Naive B cell (primary cell): Measurements from ENCODE around the gene PRR23E. TPM values are rescaled to one million over a fixed set of nuclear protein-coding genes. Genes with fewer than 3 reads are reported as not detected.
A peak's percentile ranks its signal among the peaks of the same experiment; 100 is the strongest.

Source experiments
- ATAC-seq, 2 donors: fragments of 150-1000 bp; cut with Tn5 transposase; 2 replicates each; pipeline ENCODE4 v1.10.0; 2021; ENCODE audit warnings: low read depth in 2 of 2, mild to moderate bottlenecking in 2 of 2, moderate library complexity in 2 of 2
- DNase-seq: peaks from one replicate; pipeline ENCODE4 v3.0.0; 2022
- H3K27ac Mint-ChIP-seq, 6 donors: one replicate each; pipeline ENCODE4 v1.8.0; 2020 to 2022; ENCODE audit warnings: mild to moderate bottlenecking in 6 of 6, mixed read lengths in 6 of 6, moderate library complexity in 5 of 6, inconsistent platforms in 2 of 6
- H3K27me3 Mint-ChIP-seq, 3 donors: one replicate each; pipeline ENCODE4 v1.8.0; 2021 to 2022; ENCODE audit warnings: mixed read lengths in 3 of 3, mild to moderate bottlenecking in 1 of 3
- H3K36me3 Mint-ChIP-seq, 2 donors: one replicate each; pipeline ENCODE4 v1.8.0; 2020 to 2022; ENCODE audit warnings: mixed read lengths in 2 of 2, inconsistent platforms in 1 of 2, mild to moderate bottlenecking in 1 of 2
- H3K4me1 Mint-ChIP-seq, 3 donors: one replicate each; pipeline ENCODE4 v1.8.0; 2020 to 2022; ENCODE audit warnings: mixed read lengths in 3 of 3, inconsistent platforms in 1 of 3, mild to moderate bottlenecking in 1 of 3, moderate library complexity in 1 of 3
- H3K4me3 Mint-ChIP-seq, 8 donors: one replicate each; pipeline ENCODE4 v1.8.0; 2020 to 2022; ENCODE audit warnings: mild to moderate bottlenecking in 8 of 8, mixed read lengths in 8 of 8, moderate library complexity in 8 of 8, inconsistent platforms in 2 of 8
- H3K9me3 Mint-ChIP-seq, 7 donors: one replicate each; pipeline ENCODE4 v1.8.0; 2020 to 2022; ENCODE audit warnings: mixed read lengths in 7 of 7, mild to moderate bottlenecking in 5 of 7, inconsistent platforms in 2 of 7, moderate library complexity in 1 of 7
- polyA plus RNA-seq, 6 donors: library from polyadenylated mRNA; unstranded; fragments of 300-500 nt; fragmentation: Illumina TruSeq; gene quantifications; one replicate each; pipeline ENCODE4 v1.2.3, GENCODE V29; 2021; ENCODE audit warnings: low read depth in 6 of 6

PRR23E gene, protein sequence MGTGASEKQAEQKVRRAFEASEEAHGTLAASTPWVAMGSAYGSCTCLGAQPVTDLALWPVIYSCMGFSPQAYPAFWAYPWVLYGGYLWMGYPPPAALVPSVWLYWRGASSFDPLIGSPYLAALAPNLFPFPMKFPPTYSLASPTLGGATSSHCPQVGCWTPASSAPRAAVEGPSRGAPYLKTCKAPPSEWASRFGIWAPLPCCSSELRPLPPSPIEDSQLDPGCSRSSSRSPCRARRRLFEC
- not detected for polyA plus RNA-seq

GRCh38 chr3:127192576-127193232 lies at the start of gene PRR23E:
TSS of gene PRR23E (plus strand) at chr3:127193131. CDS start at chr3:127196686, 3,555 bp downstream.
- H3K9me3 Mint-ChIP-seq: peaks cover 4 to 41% (median 22%) of the 10 kb centered on the region in 7 donors
- ATAC-seq: no peak
- no peaks in the 10 kb centered on the region for H3K4me1 Mint-ChIP-seq
- no peak for DNase-seq
- no peak within 1 kb of the TSS for H3K4me3 Mint-ChIP-seq
- H3K27ac Mint-ChIP-seq: no peak within 1 kb of the TSS
- no peaks in the 10 kb centered on the region for H3K36me3 Mint-ChIP-seq
- H3K27me3 Mint-ChIP-seq: peaks cover 0 to 17% (median 9%) of the 10 kb centered on the region in 3 donors

- H3K27me3 Mint-ChIP-seq: peaks cover 7 to 29% (median 22%) of the 10 kb centered on the region in 3 donors
- no peaks in the 10 kb centered on the region for H3K4me1 Mint-ChIP-seq
- H3K27ac Mint-ChIP-seq: no peak overlapping the region
- H3K9me3 Mint-ChIP-seq: peaks cover 3 to 15% (median 8%) of the 10 kb centered on the region in 7 donors
- no peak for DNase-seq
- no peaks in the 10 kb centered on the region for H3K36me3 Mint-ChIP-seq
- no peak for ATAC-seq
- H3K4me3 Mint-ChIP-seq: no peak overlapping the region
Observed at GRCh38 chr3:127143172-127143571, 49.8 kb upstream of the PRR23E start.

DNA sequence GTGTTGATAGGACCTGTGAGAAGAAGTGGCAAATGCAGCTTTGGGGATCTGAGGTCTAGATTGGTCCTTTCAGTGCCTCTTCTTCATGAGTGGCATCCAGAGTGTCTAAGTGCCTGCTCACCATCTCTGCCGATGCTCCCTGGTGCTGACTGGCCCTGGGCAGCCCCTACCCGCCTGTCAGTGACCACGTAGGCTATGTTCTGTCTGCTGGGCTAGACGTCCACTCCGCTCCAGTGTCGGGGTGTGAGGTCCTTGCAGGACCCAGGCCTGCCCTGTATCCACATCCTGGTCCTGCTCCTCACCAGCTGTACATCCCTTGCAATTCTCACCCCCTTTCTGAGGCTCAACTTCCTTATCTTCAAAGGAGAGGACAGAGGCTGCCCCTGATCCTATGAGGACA lies 48.3 kb upstream of the PRR23E start:
- Mint-ChIP-seq H3K27me3 (peaks cover 12 to 23% (median 21%) of the 10 kb centered on the region in 3 donors), H3K4me1 (no peaks in the 10 kb centered on the region), H3K9me3 (peaks cover 3 to 15% (median 8%) of the 10 kb centered on the region in 7 donors), H3K4me3 (no peak overlapping the region), H3K27ac (peak overlapping the region in 1 of 6 donors; percentile 66), H3K36me3 (no peaks in the 10 kb centered on the region)
- DNase-seq: no peak
- ATAC-seq: no peak

GRCh38 chr3:127145266-127145665 lies 47.7 kb upstream of the PRR23E start:
- no peak overlapping the region for H3K27ac Mint-ChIP-seq
- peaks cover 3 to 15% (median 8%) of the 10 kb centered on the region in 7 donors for H3K9me3 Mint-ChIP-seq
- no peak overlapping the region for H3K4me3 Mint-ChIP-seq
- H3K4me1 Mint-ChIP-seq: no peaks in the 10 kb centered on the region
- ATAC-seq (no peak), DNase-seq (no peak)
- no peaks in the 10 kb centered on the region for H3K36me3 Mint-ChIP-seq
- peaks cover 12 to 17% (median 14%) of the 10 kb centered on the region in 3 donors for H3K27me3 Mint-ChIP-seq

GRCh38 chr3:127147291-127147885 lies 45.5 kb upstream of the PRR23E start:
- Mint-ChIP-seq H3K27ac (no peak overlapping the region), H3K4me1 (no peaks in the 10 kb centered on the region), H3K4me3 (no peak overlapping the region), H3K36me3 (no peaks in the 10 kb centered on the region), H3K9me3 (peaks cover 3 to 15% (median 8%) of the 10 kb centered on the region in 7 donors), H3K27me3 (peaks cover 12 to 15% (median 14%) of the 10 kb centered on the region in 3 donors)
- DNase-seq (no peak), ATAC-seq (no peak)

DNA sequence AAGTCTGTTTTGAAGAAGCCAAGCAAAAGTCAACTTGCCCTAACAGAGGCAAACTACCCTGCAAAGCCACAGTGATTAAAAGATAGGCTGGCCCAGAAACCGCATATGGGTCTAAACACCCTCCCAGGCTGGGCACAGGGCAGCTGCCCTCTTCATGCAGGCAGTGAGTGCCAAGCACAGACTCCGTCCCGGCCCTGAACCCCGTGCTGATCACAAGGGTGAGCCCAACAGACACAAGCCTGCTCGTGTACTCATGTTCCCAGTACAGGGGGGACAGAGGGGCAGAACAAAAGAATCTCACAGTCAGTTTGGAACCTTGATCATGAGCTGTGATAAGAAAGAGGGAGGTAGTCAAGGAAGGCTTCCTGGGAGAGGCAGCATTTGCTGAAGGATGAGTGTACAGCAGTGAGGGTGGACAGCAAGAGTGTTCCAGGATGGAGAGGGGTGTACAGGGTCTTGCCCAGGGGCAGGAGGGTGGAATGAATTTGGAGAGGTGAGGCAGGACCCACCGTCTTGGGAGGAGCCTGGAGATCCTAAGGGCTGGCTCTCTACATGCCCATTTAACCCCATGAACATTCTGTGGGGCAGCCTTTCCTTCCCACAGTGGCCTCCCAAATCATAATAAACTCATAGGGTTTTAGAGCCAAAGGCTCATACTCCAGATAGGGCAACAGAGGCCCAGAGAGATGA lies 43.2 kb upstream of the PRR23E start:
- no peak for DNase-seq

DNA sequence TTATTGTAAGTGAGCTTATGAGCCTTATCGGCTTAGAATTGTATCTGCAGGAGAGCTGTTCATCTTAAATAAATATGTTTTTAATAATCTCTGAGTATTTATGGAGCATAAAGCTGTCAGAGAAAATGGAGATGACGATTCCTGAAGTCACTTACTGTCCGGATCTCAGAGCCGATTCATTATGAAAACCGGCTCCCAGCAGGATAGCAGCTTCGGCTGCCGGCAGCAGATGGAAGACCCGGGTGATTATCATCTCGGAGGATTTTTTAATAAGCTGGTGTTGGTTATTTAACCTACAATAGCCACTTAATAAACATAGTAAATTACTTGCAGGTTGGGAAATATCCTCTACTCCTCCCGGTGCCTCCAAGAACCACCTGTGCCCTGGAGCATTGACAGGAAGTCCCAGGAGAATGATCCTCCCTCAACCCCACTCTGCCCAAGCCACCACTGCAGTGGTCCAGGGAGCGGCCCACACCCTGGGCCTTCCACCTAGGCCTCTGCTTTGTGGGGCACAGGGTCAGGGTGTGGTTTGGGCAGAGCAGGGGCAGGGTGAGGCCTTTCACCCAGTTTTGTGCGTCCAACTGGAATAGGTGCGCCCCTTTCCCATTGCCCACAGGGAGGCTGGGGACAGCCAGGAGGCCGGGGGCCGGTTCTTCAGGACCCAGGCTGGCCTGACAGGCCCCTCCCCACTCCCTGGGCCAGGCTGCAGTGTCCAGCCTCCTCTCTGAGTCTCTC lies 42.2 kb upstream of the PRR23E start:
- Mint-ChIP-seq H3K27ac (no peak overlapping the region), H3K9me3 (no peaks in the 10 kb centered on the region), H3K27me3 (peaks cover 12 to 15% (median 14%) of the 10 kb centered on the region in 3 donors), H3K4me3 (no peak overlapping the region), H3K4me1 (no peaks in the 10 kb centered on the region), H3K36me3 (no peaks in the 10 kb centered on the region)
- ATAC-seq (no peak), DNase-seq (no peak)

More for the DNA sequence above, 43.2 kb upstream of the PRR23E start:
- Mint-ChIP-seq H3K27ac (no peak overlapping the region), H3K4me3 (no peak overlapping the region), H3K36me3 (no peaks in the 10 kb centered on the region), H3K9me3 (peaks cover 0 to under 1% (median 0%) of the 10 kb centered on the region in 7 donors), H3K27me3 (peaks cover 12 to 15% (median 14%) of the 10 kb centered on the region in 3 donors), H3K4me1 (no peaks in the 10 kb centered on the region)
- no peak for ATAC-seq

- Mint-ChIP-seq H3K9me3 (no peaks in the 10 kb centered on the region), H3K4me3 (no peak overlapping the region), H3K4me1 (no peaks in the 10 kb centered on the region), H3K27ac (no peak overlapping the region), H3K27me3 (peaks cover 12 to 15% (median 14%) of the 10 kb centered on the region in 3 donors), H3K36me3 (no peaks in the 10 kb centered on the region)
- ATAC-seq (no peak), DNase-seq (no peak)
Observed at GRCh38 chr3:127151251-127151564, 41.7 kb upstream of the PRR23E start.

DNA sequence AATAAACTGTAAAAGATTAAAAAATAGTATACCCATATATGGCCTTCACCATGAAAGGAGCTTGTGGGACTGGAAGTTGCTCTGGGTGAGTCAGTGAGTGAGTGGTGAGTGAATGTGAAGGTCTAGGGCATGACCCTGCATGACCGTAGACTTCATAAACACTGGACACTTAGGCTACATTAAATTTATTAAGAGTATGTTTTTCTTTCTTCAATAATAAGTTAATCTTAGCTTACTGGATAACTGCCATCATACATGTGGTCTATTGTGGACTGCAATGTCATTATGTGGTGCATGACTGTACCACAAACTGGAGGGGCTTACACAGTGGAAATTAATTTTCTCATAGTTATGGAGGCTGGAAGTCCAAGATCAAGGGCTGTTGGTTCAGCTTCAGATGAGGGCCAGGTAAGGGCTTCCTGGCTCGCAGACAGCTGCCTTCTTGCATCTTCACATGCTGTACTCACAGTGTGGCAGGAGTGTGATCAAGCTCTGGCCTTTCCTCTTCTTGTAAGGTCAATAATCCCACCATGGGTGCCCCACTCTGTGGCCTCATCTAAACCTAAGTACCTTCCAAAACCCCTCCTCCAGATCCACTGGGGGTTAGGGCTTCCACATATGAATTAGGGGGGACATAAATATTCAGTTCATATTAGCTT lies 40.8 kb upstream of the PRR23E start:
- Mint-ChIP-seq H3K4me3 (no peak overlapping the region), H3K27me3 (peaks cover 12 to 15% (median 14%) of the 10 kb centered on the region in 3 donors), H3K9me3 (no peaks in the 10 kb centered on the region), H3K36me3 (no peaks in the 10 kb centered on the region), H3K4me1 (no peaks in the 10 kb centered on the region), H3K27ac (no peak overlapping the region)
- ATAC-seq (no peak), DNase-seq (no peak)

DNA sequence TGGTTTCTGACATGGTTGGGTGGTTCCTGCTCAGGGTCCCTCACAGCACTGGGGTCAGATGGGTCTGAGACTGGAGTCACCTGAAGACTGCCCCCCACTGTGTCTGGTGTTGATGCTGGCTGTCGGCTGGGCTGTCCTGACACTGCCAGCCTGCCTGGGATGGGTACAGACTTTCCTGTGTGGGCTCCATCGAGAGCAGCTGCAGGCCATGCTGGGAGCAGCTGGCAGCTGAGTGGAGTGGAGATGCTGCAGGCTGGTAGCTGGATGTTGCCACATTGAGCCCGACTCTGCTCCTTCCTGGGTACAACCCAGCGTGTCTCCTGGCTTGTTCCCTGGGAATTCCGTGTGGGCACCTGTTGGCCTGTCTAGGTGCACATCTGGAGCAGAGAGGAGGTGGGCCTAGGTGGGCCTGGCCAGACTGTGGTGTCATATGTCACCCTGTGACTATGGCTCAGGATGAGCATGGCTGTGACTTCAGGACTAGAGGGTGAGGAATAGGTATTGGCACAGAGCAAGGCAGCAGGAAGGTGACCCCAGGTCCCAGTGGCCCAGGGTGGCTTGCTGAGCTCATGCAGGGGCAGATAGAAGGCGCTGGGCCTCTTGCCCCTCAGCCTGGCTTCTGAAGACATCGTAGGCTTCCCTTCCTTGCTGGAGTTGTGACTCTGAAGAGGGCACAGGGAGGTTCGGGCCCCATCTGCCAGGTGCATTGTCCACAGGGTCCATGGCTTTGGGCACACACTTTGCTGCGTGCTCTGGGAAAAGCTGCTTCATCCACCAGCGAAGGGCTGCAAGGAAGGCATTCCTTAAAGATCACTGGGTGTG lies 40.0 kb upstream of the PRR23E start:
- no peaks in the 10 kb centered on the region for H3K9me3 Mint-ChIP-seq
- no peak overlapping the region for H3K4me3 Mint-ChIP-seq
- peaks cover 9 to 12% (median 10%) of the 10 kb centered on the region in 3 donors for H3K27me3 Mint-ChIP-seq
- H3K4me1 Mint-ChIP-seq: no peaks in the 10 kb centered on the region
- no peak overlapping the region for H3K27ac Mint-ChIP-seq
- ATAC-seq (no peak), DNase-seq (no peak)
- H3K36me3 Mint-ChIP-seq: no peaks in the 10 kb centered on the region

DNA sequence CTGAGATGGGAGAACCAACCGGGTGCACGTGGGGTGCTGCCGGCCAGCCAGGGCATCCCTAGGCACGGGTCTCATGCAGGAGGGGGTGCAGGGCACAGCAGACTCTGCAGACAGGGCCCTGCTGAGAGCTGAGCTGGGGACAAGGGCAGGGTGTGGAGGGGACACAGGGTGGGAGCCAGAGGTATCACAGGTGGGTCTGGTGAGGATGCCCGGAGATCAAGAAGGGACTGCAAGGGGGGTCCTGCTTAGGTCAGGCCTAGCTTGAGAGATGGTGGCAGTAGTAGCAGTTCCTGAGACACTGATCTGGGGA lies 39.5 kb upstream of the PRR23E start:
- ATAC-seq (no peak), DNase-seq (no peak)
- H3K4me1 Mint-ChIP-seq: no peaks in the 10 kb centered on the region
- H3K36me3 Mint-ChIP-seq: no peaks in the 10 kb centered on the region
- no peak overlapping the region for H3K4me3 Mint-ChIP-seq
- H3K27ac Mint-ChIP-seq: no peak overlapping the region
- peaks cover 4 to 7% (median 6%) of the 10 kb centered on the region in 3 donors for H3K27me3 Mint-ChIP-seq
- no peaks in the 10 kb centered on the region for H3K9me3 Mint-ChIP-seq

DNA sequence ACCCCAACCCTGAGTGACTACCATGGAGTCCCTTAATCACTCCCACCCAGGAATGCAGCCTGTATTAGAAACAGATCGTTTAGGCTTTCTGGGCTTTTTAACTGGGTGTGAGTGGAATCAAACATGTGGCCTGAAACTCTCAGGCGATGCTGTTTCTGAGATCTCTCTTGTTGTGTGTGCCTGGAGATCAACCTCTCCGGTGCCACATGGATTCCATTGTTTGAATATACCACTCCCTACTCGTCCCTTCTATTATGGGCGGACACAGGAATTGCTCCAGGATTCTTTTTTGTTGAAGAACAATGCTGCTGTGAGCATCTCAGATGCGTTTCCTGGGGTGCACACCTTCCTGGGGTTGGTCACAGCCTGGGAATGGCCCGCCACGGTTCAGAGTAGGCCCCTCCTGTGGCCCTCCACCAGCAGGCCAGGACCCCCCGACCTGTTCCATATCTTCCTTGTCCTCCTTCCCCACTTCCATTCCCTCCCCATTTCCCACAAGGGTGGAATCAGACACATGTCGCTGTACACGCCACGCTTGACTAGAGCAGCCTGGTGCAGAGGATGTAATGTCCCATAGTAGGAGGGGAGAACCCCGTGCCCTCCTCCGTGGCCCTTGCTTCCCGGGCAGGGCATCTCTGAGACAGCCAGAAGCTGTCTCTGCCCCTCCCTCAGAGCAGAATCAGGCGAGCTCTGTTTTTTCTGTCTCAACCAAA lies 36.4 kb upstream of the PRR23E start:
- H3K4me3 Mint-ChIP-seq: no peak overlapping the region
- H3K27me3 Mint-ChIP-seq: peaks cover 0 to 3% (median 0%) of the 10 kb centered on the region in 3 donors
- H3K9me3 Mint-ChIP-seq: no peaks in the 10 kb centered on the region
- no peaks in the 10 kb centered on the region for H3K4me1 Mint-ChIP-seq
- H3K27ac Mint-ChIP-seq: no peak overlapping the region
- no peak for DNase-seq
- no peaks in the 10 kb centered on the region for H3K36me3 Mint-ChIP-seq
- ATAC-seq: no peak
